Activated CD8-positive, alpha-beta memory T cell treated with anti-CD3 and anti-CD28 coated beads, Interleukin-2, amount 50 U/mL, for 1 hour (primary cell): ENCODE measurements around the gene ABLIM2.
"Not testable (repeated sequence)": the region's sequence is repeated elsewhere in the genome, so short reads cannot be mapped to it uniquely, and the experiment has no call there.

ENCODE experiments used
- DNase-seq: peaks from one replicate; pipeline ENCODE4 v3.0.0-alpha.2; 2020; ENCODE audit errors: extremely low read depth

The ABLIM2 gene

GRCh38 chr4:7962609-7963508 lies 195.8 kb downstream of the ABLIM2 start:
- DNase-seq: no peak

GRCh38 chr4:7960790-7961655 lies 197.6 kb downstream of the ABLIM2 start:
- no peak for DNase-seq

GRCh38 chr4:7960017-7960789 lies 198.4 kb downstream of the ABLIM2 start:
- DNase-seq: no peak

- no peak for DNase-seq
Observed at GRCh38 chr4:7959078-7959477, 199.5 kb downstream of the ABLIM2 start.

- DNase-seq: no peak
Observed at GRCh38 chr4:7956934-7957656, 201.5 kb downstream of the ABLIM2 start.

GRCh38 chr4:7956270-7956808 lies 202.3 kb downstream of the ABLIM2 start:
- no peak for DNase-seq

- DNase-seq: no peak
Observed at GRCh38 chr4:7955393-7955792, 203.2 kb downstream of the ABLIM2 start.

- DNase-seq: no peak
Observed at GRCh38 chr4:7952615-7953014, 206.0 kb downstream of the ABLIM2 start.

GRCh38 chr4:7950301-7951092 lies 208.1 kb downstream of the ABLIM2 start:
- no peak for DNase-seq

- DNase-seq: no peak
Observed at GRCh38 chr4:7949759-7950158, 208.9 kb downstream of the ABLIM2 start.

- no peak for DNase-seq
Observed at GRCh38 chr4:7947927-7948326, 210.7 kb downstream of the ABLIM2 start.

- no peak for DNase-seq
Observed at GRCh38 chr4:7945709-7946380, 212.8 kb downstream of the ABLIM2 start.

- no peak for DNase-seq
Observed at GRCh38 chr4:7944599-7945220, 213.9 kb downstream of the ABLIM2 start.

GRCh38 chr4:7943688-7944087 lies 214.9 kb downstream of the ABLIM2 start:
- DNase-seq: not testable (repeated sequence)

- no peak for DNase-seq
Observed at GRCh38 chr4:7943211-7943610, 215.4 kb downstream of the ABLIM2 start.

- no peak for DNase-seq
Observed at GRCh38 chr4:7941965-7942496, 216.6 kb downstream of the ABLIM2 start.

GRCh38 chr4:7941111-7941964 lies 217.3 kb downstream of the ABLIM2 start:
- DNase-seq: no peak
